Smooth muscle cell of the brain vasculature (primary cell): ENCODE results near the gene TH.
"Not testable (repeated sequence)": the region's sequence is repeated elsewhere in the genome, so short reads cannot be mapped to it uniquely, and the experiment has no call there.

ENCODE experiments used
- DNase-seq: peaks from one replicate; pipeline ENCODE4 v3.0.0-alpha.2; 2012; ENCODE audit warnings: low read depth, low spot score

Gene TH

DNA sequence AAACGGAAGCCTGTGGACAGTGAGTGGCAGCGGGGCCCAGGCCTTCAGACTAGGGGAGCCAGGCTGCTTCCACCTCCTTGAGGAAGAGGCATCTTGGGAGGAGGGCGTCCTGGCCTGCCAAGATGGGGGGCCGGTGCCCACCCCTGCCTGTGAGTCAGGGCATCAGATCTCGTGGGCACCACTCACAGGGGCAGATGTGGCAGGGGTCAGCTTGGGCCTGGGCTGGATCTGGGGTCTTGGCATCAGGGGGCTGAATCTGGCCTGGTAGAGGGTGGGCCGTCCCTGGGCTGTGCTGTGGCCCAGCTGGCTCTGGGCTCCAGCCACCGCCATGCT is 24.1 kb upstream of the TH start:
- DNase-seq = no peak

DNA sequence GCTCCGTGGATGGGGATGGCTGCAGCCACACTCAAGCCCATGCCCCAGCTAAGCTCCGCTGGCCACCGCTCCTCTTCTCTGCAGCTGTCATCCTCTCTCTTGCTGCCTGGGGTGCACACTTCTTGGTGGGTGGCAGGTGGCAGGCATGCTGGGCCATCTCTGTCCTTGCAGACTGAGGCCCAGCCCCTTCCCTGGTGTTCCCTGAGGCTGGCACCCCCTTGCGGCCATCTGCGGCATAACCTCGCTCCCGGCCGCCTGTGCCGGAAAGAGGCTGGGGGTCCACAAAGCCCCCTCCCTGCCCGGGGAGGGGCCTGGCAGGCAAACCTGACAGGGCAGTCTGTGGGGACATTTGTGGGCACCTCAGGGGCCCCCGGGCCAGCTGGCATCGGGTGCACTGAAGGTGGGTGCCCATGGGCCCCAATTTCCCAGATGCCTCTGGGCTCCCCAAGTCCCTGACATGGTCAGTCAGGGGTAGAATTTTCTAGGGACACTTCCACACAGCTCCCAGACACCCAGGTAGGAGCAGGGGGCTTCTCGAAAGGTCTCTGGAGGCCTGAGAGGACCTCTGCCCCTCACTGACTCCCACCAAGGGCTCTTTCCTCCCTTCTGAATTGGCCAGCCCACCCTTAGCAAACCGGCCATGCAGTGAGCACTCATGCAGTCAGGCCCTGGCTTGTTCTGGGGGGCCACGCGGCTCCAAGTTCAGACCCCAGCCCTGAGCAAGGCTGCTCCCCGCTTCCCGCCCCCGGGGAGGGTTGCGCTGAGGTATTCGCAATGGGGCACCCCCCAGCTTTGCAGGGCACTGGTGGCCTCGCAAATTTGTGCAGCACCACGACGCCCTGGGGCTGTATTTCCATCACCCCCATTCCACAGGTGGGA is 23.5 kb upstream of the TH start:
- no peak for DNase-seq

DNA sequence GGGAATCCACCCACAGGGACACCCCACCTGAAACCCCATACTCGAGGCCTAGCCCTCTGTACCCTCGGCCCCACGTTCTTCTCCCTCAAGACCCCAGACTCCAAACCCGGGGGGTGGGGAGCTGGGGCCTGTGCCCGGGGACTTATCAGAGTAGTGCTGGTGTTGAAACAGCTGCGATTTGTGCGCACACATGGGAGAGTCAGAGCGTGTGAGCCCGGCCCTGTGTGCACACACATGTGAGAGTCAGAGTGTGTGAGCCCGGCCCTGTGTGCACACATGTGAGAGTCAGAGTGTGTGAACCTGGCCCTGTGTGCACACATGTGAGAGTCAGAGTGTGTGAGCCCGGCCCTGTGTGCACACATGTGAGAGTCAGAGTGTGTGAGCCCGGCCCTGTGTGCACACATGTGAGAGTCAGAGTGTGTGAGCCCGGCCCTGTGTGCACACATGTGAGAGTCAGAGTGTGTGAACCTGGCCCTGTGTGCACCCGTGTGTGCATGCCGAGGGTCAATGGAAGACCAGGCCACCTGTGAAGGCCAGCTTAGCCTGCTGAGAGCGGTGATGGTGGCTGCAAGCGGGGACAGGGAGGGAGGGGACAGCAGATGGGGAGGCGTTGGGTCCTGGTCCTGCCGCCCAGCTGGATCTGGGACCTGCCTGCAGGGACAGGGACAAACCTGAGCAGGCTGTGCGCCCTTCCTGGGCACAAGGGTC is 22.4 kb upstream of the TH start:
- not testable (repeated sequence) for DNase-seq

DNA sequence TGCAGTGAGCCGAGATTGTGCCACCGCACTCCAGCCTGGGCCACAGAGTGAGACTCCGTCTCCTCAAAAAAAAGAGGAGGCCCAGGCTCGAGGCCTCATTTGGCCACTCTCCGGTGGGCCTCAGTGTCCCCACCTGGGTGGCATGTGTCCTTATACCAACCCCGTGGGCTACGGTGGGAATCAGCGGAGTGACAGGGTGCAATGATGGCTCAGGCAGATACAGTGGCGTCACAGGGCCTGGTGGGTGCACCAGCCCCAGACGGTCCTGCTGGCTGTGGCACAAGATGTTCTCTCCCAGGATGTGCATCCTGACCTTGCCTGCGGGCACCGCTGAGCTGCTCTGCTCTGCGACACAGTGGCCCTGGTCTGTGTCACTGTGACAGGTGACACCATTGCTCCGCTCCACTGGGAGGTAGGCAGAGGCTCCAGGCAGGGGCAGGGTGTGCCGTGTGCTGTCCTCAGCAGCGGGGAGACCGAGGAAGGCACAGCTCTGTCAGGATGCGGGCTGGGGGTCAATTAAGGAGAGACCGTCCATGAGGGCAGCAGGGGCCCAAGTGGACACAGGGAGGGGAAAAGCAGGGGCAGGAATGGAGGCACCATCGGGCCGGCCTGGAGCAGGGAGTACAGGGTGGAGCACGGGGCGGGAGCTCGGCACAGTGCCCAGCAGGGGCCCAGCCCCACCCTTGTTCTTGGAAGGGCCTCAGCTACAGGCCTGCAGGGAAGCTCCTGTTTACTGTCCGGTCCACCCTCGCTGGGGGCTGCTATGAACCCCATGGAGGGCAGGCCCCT is 21.7 kb upstream of the TH start:
- DNase-seq = no peak

DNA sequence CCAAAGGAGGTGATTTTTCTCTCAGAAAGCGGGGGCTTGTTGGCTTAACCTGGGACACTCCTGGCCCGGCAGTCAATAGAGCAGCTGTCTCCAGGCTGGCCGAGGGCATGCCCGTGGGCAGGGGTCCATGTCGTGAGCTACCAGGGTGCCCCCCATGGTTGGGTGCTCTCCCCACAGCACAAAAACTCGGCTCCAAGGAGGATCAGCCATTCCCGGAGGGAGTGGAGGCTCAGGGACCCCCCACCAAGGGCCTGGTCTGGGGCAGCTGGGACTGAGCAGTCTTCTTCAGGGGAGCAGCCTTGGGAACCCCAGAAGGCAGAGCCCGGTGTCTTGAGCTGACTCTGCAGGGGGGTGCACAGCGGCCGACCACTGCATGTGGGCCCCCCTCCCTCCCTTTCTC is 20.8 kb upstream of the TH start:
- no peak for DNase-seq

DNA sequence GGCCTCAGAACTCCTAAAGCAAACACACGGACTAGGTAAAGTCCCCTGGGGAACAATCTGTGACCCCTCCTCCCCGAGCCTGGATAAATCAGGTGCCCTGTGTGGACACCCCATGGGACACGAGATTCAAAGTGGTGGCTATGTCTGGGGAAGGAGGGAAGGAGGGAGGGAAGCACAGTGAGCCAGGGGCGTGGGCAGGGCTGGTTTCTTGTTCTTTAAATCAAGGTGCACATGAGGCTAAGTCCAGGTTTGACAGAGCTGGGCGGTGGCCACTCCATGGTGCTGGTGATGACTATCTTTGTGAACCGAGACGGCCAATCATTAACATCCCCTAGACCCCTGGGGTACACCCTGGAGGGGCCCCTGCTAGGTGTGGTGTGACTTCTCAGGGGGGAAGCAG is 20.3 kb upstream of the TH start:
- DNase-seq = no peak

DNA sequence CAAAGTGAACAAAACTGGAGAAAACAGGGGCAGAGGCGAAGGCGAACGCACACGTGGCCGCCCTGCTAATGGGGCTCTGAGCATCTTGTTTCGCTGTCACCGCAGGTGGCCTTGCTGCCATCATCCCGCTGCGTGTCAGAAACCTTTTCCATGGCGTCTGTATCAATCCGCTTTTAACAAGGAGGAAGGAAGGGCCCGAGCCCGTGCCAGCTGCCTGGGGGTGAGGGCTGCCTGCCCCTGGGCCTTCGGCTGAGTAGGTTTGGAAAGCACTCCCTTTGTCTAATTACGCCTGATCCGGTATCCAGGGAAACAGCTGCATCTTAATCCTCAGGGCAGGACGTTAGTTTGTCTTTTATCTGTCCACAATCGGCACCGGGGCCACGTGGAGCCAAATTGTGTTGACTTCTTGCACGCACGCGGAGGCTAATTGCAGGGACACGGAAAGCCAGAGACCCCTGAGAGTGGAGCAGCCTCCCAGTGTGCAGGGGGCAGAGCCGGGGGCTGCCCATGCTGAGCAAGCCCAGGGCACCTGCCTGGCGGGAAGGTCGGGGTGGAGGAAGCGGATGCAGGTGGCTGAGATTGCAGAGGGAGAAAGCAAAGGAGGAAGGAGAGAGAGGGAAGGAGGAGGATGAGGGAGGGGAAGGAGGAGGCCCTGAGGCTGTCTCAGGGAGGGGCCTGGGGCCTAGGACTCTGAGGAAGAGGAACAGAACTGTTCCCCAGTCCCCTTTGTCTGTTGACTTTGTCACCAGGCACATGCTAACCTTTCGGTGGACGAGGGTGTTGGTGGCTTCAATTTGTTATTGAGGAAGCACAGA is 19.2 kb upstream of the TH start:
- DNase-seq = no peak

DNA sequence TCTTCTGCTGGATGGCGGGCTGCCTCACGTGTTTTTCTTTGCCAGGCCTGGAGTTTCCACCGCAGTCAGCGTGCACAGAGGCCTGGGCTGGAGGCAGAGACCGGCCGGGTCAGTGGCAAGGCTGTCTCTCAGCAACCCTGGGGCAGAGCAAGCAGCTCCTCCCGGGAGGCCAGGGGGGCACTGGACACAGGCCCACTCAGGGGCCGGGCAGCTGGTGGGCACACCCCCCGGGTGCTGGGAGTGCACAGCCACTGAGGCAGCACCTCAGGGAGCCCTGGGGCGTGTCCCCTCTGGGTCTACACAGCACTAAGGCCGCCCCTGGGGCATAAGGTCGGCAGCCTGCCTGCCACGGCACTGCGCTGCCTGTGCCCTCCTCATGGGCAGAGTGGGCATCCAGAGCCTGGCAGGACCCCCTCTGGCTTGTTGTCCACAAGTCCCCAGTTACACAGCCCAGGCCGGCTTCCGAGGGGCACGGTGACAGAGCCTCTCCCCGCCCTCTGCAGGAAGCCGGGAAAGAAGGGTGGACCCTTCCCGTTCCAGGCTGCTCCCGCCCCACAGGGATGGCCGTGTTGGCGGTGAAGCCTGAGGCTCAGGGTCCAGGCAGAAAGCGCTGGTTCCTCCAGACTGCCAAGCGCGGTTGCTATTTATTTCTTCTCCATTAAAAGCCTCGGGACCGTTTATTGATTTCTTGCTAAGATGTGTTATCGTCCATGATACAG is 18.5 kb upstream of the TH start:
- DNase-seq = no peak

DNA sequence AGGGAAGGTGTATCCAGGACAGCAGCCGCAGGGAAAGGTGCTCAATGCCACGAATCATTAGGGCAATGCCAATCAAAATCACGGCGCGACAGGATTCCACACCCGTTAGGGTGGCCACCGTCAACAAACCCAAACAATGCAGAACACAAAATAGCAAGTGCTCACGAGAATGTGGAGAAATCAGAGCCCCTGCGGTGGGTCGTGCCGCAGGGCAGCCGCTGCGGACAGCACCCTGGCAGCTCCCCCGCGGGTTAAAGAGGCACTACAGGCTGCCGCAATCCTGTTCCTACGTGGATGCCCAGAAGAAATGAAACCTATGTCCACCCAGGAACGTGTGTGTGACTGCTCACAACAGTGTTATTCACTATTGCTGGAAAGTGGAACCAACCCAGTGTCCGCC is 17.1 kb upstream of the TH start:
- no peak for DNase-seq

DNA sequence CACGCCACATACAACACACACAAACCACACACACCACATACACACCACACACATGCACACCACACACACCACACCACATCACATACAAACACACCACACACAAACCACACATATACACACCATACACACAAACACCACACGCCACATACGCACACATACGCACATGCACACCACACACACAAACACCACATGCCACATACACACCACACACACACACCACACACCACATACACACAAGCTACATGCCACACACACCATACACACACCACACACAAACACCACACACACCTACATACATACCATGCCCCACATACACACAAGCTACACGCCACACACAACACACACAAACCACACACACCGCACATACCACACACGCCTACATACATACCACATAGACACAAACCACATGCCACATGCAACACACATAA is 15.7 kb upstream of the TH start:
- DNase-seq = no peak

DNA sequence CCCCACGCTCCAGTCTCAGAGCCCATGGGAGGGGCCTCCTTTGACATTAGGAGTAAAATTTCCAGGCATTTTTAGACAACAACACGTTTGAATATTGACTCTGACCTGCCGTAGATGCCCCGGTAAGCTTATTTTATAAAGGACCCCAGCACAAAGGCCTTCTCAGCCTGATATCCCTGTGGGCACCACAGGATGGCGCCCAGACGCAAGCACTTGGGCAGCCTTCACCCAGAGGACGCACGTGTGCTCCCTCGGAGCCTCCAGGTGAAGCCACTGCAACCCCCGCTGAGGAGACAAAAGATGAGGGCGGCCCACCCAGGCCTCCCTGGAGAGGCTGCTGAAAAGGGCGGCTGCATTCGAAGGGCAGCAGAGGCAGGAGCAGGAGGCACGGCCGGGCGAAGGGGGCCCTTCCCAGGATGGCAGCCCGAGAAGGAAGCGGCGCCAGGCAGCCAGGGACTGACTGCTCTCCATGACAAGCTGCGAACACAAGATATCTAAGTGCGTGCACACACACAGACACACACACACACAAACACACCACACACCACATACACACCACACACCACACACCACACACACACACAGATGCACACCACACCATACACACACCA is 15.2 kb upstream of the TH start:
- no peak for DNase-seq

DNA sequence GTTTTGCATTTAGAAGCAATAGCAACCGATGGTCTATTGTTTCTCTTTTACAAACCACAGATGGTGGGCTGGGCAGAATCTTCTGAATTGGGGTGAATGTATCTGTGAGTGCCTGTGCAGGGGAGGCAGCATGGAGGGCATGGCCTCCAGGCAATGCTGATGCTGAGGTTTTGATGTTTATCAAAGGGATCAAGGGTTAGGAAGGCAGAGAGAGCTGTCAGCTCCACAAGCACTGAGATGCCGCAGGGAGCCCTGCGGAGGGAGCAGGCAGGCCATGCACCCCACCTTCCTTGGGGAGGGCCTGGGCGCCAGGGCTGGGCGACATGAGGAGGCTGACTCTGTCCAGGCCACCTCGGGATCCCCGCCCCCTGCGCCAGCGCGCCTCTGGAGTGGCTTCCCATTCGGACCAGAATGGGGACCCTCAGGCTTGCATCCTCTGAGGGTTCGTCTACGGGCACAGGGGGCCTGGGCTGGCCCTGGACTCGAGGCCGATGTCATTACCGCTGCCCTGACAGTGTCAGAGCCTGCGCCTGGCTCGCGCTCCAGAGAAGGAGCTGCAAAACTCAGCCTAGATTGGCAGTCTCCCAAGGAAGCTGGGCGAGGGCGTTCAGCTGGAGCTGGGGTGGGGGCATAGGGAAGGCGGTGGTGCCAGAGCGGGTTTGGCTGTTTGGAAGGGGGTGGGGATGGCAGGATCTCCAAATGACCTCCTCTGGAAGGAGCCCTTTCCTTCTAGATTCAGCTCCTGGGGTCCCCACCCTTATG is 13.9 kb upstream of the TH start:
- DNase-seq = no peak

DNA sequence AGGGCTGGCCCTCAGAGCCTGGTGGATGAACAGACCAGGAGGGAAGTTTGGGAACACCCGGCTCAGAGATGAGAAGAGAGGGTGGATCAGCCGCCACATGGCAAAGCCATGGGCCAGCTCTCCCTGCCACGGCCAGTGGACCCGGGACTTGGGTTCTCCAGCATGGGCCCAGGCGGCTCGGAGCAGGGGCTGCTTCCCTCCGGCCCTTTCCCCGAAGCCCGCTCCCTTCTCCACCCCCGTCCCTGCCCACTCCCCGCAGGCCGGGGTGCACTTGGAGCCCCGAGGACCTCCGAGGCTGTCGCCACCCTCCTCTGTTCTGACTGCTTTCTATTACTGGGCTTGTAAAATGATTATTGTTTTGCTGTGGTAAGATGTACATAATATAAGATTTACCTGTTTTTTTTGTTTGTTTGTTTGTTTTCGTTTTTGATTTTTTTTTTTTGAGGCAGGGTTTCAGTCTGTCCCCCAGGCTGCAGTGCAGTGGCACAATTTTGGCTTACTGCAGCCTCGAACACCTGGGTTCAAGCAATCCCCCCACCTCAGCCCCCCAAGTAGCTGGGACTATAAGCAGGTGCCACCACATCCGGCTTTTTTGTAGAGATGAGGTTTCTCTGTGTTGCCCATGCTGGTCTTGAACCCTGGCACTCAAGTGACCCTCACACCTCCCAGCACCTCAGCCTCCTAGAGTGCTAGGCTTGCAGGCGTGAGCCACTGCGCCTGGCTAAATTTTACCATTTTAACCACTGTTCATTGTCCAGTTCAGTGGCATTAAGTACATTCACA is 11.3 kb upstream of the TH start:
- DNase-seq = no peak

DNA sequence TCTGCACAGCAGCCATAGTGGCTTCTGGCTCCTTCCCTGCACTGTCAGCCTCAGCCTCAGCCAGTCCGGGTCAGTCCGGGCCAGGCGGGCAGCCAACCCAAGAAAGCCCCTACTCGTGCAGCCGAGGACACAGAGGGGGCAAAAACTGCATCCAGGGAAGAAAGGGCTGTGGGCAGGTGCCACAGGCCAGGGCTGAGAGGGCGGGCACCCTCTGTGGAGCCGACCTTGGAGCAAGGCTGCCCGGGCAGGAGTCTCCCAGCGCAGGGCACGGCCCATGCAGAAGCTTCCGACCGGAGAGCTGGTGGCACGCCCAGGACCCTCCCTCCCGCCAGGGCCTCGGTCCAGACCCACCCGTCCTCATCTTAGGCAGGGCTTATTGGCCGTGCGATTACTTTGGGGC is 10.5 kb upstream of the TH start:
- no peak for DNase-seq

DNA sequence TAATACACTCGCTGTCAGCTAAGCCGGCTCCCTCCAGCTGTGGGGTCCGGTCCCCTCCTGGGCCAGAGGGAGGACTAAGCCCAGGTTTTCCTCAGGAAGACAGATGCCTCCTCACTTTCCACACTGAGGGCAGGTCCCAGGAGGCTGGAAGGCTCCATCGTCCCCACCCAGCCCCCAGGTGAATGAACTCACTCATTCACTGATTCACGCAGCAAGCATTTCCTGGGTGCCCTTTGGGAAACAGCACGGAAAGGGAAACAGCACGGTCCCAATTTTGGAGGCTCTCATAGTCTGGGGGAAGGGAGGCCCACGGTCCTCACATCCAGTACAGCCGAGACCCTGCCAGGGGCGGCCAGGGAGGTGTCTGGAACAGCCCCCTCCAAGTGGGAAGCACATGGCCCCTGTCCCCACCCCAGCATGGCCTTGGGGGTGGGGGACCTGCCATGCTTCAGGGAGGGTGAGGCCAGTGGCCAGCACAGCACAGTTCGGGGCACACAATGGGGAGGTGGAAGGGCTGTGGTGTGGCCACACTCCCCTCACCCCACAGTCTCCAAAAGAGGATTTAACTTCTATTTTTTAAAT is 9.3 kb upstream of the TH start:
- DNase-seq = no peak

DNA sequence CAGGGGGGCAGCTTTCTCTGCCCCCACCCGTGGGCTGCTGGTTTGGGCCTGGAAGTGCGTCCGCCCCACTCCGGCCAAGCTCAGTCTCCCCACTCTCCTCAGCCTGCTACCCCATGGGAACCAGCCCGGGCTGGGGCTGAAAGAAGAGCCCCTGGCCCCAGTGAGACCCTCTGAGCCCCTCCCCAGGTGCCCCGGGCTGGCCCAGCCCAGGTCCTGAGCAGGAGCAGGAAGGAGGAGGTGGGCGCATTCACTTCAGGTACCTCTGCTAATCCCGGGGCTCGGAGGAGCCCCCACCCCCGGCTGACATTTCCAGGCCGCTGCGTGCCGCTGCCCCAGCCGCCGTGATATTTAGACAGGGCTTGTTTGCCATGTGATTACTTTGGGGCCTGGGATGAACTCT is 8.7 kb upstream of the TH start:
- no peak for DNase-seq

DNA sequence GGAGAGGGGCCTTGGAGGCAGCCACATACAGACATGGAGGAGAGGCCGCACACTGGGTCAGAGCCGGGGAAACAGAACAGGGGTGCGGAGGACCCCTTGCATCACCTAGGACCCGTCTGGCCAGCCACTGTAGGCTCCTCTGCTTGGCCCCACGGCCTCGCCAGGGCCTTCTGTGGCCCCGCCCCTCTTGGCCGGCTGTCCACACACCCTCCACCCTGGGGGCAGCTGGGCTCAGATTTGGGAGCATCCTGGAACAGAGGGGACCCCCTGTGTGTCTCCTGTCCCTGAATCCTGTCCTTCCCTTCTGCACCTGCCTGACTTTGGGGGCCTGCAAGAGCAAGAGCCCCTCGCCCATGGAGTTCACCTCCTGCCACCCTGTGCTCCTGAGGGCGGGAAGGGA is 7.9 kb upstream of the TH start:
- DNase-seq = no peak

DNA sequence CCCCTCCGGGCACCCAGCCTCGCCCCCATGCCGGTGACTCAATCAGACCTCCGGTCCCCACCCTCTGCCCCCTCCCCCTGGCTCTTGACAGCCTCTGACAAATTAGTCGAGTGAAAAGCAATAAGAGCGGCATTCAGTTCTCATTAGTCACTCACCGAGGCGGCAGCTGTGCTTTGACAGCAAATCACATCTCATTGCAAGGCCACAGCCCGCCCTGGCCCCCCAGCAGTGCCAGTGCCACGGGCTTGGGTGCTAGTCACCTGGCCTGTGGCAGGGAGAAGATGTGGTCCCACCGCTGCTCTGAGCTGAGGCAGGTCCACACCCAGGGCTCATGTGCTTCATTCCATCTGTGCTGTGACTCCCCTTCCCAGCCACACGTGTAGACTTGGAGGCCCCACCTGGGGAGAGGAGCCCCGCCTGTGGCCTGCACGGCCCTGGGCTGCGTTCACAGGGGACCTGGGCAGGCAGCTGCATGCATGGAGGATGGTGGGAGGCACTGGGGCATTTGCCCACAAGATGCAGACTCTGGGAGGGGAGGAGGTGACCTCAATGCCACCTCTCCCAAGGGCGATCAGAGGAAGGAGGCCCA is 7.4 kb upstream of the TH start:
- DNase-seq = no peak
